Measurements from ENCODE around the gene FTH1.
A peak's percentile ranks its signal among the peaks of the same experiment; 100 is the strongest.

FTH1 gene

DNA sequence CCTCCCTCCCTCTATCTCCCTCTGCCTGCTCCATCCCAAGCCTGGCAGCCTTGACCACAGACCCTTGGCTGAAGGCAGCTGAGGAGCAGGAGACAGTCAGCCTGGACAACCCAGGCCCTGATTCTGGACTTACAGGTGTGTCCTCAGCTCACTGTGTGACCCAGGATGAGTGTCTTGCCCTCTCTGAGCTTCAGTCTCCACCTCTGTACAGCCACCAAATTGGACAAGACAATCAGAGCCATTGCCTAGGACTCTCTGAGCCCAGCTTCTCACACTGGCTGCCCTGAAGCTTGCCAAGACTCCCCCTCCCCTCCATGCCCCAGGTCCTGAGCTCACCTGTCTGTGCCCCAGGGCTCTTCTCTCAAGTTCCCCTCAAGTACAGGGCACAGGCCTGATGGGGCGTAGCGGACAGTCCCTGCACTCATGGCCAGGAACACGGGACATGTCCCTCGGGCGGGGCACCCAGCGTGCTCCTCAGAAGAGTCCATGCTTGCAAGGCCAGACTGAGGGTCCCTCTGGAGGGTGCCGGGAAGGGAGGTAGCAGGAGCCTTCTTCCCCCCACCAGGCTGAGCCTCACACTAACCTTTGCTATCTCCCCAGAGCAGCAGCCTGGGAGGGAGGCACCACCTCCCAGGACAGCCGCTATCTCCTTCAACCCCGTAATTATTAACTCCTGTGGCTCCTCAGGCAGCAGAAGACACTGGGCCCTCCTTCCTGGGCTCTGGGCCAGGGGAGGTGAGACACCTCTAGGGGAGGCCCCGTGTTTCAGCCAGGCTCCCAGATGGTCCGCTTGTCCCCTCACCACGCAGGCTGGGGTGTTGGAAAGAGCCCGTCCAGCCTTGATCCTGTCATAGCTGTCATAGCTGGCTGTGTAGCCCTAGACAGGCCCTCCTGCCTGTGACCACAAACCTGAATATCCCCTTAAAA lies 47.5 kb downstream of the FTH1 start:
- peaks cover 31% of the 10 kb centered on the region for H3K27me3 ChIP-seq (ENCODE audit: control insufficient read depth, insufficient read depth, low read length)
- H3K9me3 ChIP-seq (ENCODE audit: control insufficient read depth, insufficient read depth, low read depth, low read length): no peaks in the 10 kb centered on the region
- no peaks in the 10 kb centered on the region for H3K36me3 ChIP-seq (ENCODE audit: control insufficient read depth, insufficient read depth, low read length)
- H3K27ac ChIP-seq (ENCODE audit: low read depth, low read length): no peak overlapping the region
- H3K9ac ChIP-seq (ENCODE audit: low read length): no peak overlapping the region
- H3K4me1 ChIP-seq (ENCODE audit: control insufficient read depth, insufficient read depth, low read length): peaks cover 40% of the 10 kb centered on the region
- no peak overlapping the region for H3K4me3 ChIP-seq (ENCODE audit: low read depth, low read length)

DNA sequence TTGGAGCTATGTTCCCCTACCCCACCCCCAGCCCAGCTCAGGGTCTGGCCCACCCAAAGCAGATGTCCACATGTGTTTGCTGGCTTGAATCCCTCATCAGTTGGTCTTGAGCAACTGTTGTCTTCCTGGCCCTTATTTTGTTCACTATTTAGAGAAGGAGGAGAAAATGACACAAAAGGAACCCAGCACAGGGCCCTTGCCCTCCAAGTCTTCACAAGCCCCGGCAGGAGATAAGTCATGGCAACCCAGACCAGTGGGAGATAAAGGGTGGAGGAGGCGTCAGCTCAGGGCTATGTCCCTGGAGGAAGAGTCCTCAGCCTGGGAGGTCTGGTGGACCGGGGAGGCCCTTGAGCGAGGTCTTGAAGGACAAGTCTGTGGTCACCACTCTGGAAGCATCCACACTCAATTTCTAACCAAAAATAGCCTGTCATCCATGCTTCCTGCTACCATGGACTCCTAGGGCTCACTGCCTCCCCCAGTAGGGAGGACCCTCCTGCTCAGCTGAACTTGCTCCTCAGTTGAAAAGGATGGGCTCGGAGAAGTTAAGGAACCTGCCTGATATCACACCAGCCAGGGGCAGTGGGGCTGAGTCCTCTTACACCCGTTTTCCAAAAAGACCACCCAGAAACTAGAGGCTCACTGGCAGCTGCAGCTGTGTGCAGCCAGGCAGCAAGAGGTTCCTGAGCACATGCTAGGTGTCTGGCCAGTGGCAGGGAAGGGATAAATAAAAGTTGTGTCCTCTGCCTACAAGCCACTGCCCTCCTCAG lies 48.3 kb downstream of the FTH1 start:
- Histone ChIP-seq H3K4me1 (ENCODE audit: control insufficient read depth, insufficient read depth, low read length) (peaks cover 34% of the 10 kb centered on the region), H3K36me3 (ENCODE audit: control insufficient read depth, insufficient read depth, low read length) (no peaks in the 10 kb centered on the region), H3K27ac (ENCODE audit: low read depth, low read length) (no peak overlapping the region), H3K9me3 (ENCODE audit: control insufficient read depth, insufficient read depth, low read depth, low read length) (no peaks in the 10 kb centered on the region), H3K9ac (ENCODE audit: low read length) (no peak overlapping the region), H3K4me3 (ENCODE audit: low read depth, low read length) (no peak overlapping the region), H3K27me3 (ENCODE audit: control insufficient read depth, insufficient read depth, low read length) (peaks cover 31% of the 10 kb centered on the region)

DNA sequence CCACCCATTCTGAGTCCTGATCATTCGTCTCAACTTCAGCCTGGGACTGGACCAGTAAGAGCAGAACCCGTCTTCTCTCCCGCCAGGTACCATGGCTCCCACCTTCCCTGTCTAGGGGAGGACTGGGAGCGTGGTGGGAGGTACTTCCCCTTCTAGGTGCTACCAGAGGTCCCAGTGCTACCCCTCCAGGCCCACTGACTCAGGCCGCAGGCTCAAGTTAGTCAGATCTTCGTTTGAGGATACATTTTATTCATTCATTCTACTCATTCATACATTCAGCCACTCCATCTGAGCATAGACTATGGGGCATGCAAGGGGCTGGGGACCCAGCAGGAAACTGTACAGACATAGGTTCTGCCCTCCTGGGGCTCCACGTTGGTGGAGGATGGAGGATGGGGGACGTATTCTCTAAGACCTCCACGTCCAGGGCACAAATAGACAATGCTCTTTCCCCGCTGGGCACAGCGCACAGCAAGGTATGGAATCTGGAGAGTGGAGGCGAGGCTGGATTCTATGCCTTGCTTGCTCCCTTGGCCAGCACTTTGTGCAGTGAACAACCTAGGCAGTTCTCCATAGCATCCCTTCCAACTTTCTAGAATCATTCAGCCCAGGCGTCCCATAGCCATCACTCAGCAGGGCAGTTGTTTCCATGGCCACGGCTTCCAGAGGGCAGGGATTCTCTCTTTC lies 49.0 kb downstream of the FTH1 start:
- peak overlapping the region; percentile 65; the same call in 1 of the 2 replicates for H3K4me3 ChIP-seq (ENCODE audit: low read depth, low read length)
- H3K4me1 ChIP-seq (ENCODE audit: control insufficient read depth, insufficient read depth, low read length): peaks cover 26% of the 10 kb centered on the region
- peaks cover 31% of the 10 kb centered on the region for H3K27me3 ChIP-seq (ENCODE audit: control insufficient read depth, insufficient read depth, low read length)
- no peaks in the 10 kb centered on the region for H3K36me3 ChIP-seq (ENCODE audit: control insufficient read depth, insufficient read depth, low read length)
- H3K27ac ChIP-seq (ENCODE audit: low read depth, low read length): no peak overlapping the region
- no peak overlapping the region for H3K9ac ChIP-seq (ENCODE audit: low read length)
- no peaks in the 10 kb centered on the region for H3K9me3 ChIP-seq (ENCODE audit: control insufficient read depth, insufficient read depth, low read depth, low read length)

DNA sequence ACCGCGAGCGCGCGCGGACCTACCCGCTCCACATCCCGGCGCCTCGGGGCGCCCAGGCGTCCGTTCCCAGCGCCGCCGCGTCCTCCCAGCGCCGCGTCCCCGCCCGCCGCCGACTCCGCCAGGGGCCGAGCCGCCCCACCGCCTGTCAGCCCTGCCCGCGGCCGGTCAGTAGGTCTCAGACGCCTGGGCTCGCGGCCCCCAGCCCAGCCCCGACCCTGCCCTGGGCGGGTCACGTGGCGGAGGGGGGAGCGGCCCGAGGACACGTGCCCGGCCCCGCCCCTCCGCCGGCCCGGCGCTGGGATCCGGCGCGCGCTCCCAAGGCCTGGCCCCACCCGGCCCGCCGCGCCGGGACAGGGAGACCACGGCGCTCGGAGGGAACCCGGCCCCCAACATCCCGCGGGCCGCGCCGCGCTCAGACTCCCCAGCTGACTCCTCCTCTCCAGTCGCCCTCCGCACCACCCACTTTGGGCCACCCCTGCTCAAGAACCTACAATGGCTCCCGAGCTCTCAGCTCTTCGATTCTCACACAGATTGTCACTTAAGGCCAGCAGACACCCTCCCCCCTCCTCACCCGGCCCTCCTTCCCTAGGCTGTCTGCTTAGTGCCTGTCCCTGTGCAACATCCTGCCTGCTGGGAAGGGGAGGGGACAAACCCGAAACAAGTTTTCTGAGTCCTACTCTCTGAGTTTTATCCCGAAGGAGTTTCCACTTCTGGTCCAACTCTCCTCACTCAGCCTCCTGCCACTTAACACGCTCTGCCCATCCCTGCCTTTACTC lies 49.9 kb downstream of the FTH1 start, which contains the start of gene RAB3IL1:
Gene RAB3IL1, minus strand, starts transcription at position 233 of the 776 bp plus-strand sequence. Its CDS starts 199 bp downstream, at position 34.
- peaks cover 31% of the 10 kb centered on the region for H3K27me3 ChIP-seq (ENCODE audit: control insufficient read depth, insufficient read depth, low read length)
- H3K9ac ChIP-seq (ENCODE audit: low read length): peak within 1 kb of the TSS; percentile 52
- H3K27ac ChIP-seq (ENCODE audit: low read depth, low read length): no peak within 1 kb of the TSS
- H3K4me1 ChIP-seq (ENCODE audit: control insufficient read depth, insufficient read depth, low read length): peaks cover 23% of the 10 kb centered on the region
- no peaks in the 10 kb centered on the region for H3K9me3 ChIP-seq (ENCODE audit: control insufficient read depth, insufficient read depth, low read depth, low read length)
- H3K36me3 ChIP-seq (ENCODE audit: control insufficient read depth, insufficient read depth, low read length): no peaks in the 10 kb centered on the region
- H3K4me3 ChIP-seq (ENCODE audit: low read depth, low read length): peak within 1 kb of the TSS; percentile 65

DNA sequence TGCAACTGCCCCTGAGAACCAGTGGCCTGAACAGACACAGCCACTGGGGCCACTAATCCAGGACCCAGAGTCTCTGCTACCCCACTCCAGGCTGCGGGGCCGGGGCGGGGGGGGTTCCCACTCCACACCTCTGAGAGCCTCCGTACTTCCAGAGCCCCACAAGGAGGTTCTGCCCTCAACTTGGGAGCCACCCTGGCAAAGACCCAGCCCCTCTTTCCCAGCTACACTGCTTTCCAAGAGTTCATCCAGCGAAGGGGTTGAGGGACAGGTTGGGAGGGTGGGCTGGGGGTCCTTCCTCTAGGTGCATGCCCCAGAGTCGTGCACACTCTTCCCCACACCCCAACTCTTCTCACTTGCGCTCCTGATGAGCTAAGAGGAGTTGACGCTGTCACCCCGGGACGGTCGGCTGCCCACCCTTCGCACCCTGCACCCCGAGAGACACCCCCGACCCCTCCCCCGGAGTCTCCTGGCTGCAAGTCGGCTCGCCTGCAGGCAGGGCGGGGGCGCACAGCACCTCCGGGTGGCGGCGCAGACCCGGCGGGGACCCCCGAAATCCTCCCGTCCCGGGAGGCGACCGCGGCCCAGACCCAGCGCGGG lies 50.6 kb downstream of the FTH1 start:
- H3K27ac ChIP-seq (ENCODE audit: low read depth, low read length): no peak overlapping the region
- no peaks in the 10 kb centered on the region for H3K9me3 ChIP-seq (ENCODE audit: control insufficient read depth, insufficient read depth, low read depth, low read length)
- peaks cover 31% of the 10 kb centered on the region for H3K27me3 ChIP-seq (ENCODE audit: control insufficient read depth, insufficient read depth, low read length)
- H3K4me3 ChIP-seq (ENCODE audit: low read depth, low read length): peak overlapping the region; percentile 65
- peaks cover 23% of the 10 kb centered on the region for H3K4me1 ChIP-seq (ENCODE audit: control insufficient read depth, insufficient read depth, low read length)
- H3K9ac ChIP-seq (ENCODE audit: low read length): no peak overlapping the region
- H3K36me3 ChIP-seq (ENCODE audit: control insufficient read depth, insufficient read depth, low read length): no peaks in the 10 kb centered on the region

DNA sequence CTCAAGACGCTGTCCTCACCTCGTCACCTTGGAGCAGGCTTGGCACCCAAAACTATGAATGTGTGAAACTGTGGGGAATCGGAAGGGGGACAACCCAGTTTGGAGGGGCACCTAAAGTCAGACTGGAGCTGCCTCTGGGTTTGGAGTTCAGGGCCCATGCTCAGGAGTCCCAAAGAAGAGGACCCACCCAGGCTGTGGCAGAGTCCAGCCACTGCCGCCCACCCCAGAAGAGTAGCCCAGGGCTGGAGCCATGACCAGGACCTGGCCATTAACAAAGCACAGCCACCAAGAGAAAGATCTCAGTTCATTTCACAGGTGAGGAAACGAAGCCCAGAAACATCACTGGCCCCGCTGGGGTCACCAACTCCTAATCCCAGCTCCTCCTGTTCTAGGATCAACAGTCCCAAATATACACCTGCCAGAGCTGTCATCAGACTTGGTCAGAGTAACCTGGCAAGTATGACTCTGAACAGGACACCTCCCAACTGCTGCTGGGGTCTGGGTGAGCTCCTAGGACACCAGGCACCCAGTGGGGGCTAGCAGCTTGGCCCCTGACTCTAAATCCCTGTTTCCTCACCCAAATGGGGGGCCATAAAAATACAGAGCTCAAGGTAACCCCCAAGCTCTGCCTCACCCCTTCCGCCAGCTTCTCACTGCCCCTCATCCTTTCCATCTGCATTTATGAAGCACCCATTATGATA lies 52.8 kb downstream of the FTH1 start:
- H3K27ac ChIP-seq (ENCODE audit: low read depth, low read length): no peak overlapping the region
- no peak overlapping the region for H3K4me3 ChIP-seq (ENCODE audit: low read depth, low read length)
- H3K9ac ChIP-seq (ENCODE audit: low read length): no peak overlapping the region
- H3K36me3 ChIP-seq (ENCODE audit: control insufficient read depth, insufficient read depth, low read length): no peaks in the 10 kb centered on the region
- peaks cover 31% of the 10 kb centered on the region for H3K27me3 ChIP-seq (ENCODE audit: control insufficient read depth, insufficient read depth, low read length)
- peaks cover 17% of the 10 kb centered on the region for H3K4me1 ChIP-seq (ENCODE audit: control insufficient read depth, insufficient read depth, low read length)
- H3K9me3 ChIP-seq (ENCODE audit: control insufficient read depth, insufficient read depth, low read depth, low read length): no peaks in the 10 kb centered on the region
